Measurements from ENCODE around the gene ARSG. TPM values are rescaled to one million over a fixed set of nuclear protein-coding genes. Genes with fewer than 3 reads are reported as not detected.

The ARSG gene
- total and polyA plus RNA-seq, 2 experiments from 2014 or later, result 5.6 to 15.4 TPM

DNA sequence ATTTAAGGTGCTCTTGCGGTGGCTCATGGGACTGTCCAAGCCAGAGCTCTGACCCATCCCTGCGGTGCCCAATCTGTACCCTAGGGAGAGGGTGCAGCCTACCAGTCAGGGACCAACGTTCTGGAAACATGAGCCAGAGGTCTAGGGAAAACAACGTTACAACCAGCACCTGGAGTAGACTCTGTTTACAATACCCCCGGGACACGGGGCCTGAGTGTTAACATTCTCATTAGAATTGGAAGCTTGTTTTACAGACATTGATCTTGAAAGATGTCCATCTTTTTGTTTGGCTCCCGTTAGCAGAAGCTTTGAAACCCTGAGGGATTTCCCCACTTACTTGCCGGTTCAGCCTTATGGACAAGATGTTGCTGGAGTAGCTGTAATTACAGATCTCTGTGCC is 159.1 kb downstream of the ARSG start:
- H3K9me3 ChIP-seq (ENCODE audit: low read depth), result no peaks in the 10 kb centered on the region
- no peaks in the 10 kb centered on the region for H3K4me1 ChIP-seq (ENCODE audit: low read depth)
- no peak overlapping the region for H3K4me3 ChIP-seq
- TF ChIP-seq CTCF (IDR thresholded peaks at IDR 0.05; ENCODE audit: low read depth, low read length), result no peak
- DNase-seq (ENCODE audit: low read depth in 1 of 2, low spot score in 1 of 2), result no peak
- no peaks in the 10 kb centered on the region for H3K36me3 ChIP-seq
- H3K27me3 ChIP-seq, result no peaks in the 10 kb centered on the region
- no peak overlapping the region for H3K27ac ChIP-seq

DNA sequence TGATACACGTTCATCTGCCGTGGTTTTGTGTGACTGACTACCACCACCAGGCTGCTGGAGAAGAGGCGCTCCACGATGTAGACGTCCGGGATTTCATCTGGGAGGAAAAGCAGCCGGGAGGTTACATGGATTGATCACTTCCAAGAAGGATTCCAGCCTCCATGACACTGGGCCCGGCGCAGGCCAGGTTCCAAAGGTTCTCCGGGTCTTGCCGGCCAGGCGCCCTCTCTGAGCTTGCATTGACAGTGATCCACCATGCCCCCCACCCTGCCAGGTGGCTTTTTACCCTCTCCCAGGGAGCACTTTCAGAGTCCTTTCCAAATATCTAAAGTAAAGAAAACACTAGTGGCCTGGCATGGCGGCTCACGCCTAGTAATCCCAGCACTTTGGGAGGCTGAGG is 159.5 kb downstream of the ARSG start:
- no peaks in the 10 kb centered on the region for H3K36me3 ChIP-seq
- H3K4me1 ChIP-seq (ENCODE audit: low read depth), result no peaks in the 10 kb centered on the region
- no peak for TF ChIP-seq CTCF (IDR thresholded peaks at IDR 0.05; ENCODE audit: low read depth, low read length)
- H3K4me3 ChIP-seq, result no peak overlapping the region
- no peak overlapping the region for H3K27ac ChIP-seq
- no peaks in the 10 kb centered on the region for H3K9me3 ChIP-seq (ENCODE audit: low read depth)
- no peaks in the 10 kb centered on the region for H3K27me3 ChIP-seq
- no peak for DNase-seq (ENCODE audit: low read depth in 1 of 2, low spot score in 1 of 2)

GRCh38 chr17:68451670-68452354 is 160.5 kb downstream of the ARSG start:
- Histone ChIP-seq H3K36me3 (no peaks in the 10 kb centered on the region), H3K9me3 (ENCODE audit: low read depth) (no peaks in the 10 kb centered on the region), H3K4me3 (no peak overlapping the region), H3K27ac (no peak overlapping the region), H3K27me3 (no peaks in the 10 kb centered on the region), H3K4me1 (ENCODE audit: low read depth) (no peaks in the 10 kb centered on the region)
- no peak for TF ChIP-seq CTCF (IDR thresholded peaks at IDR 0.05; ENCODE audit: low read depth, low read length)
- DNase-seq (ENCODE audit: low read depth in 1 of 2, low spot score in 1 of 2), result no peak

- no peak for DNase-seq (ENCODE audit: low read depth in 1 of 2, low spot score in 1 of 2)
- no peak for TF ChIP-seq CTCF (IDR thresholded peaks at IDR 0.05; ENCODE audit: low read depth, low read length)
- Histone ChIP-seq H3K27me3 (no peaks in the 10 kb centered on the region), H3K36me3 (no peaks in the 10 kb centered on the region), H3K27ac (no peak overlapping the region), H3K4me1 (ENCODE audit: low read depth) (no peaks in the 10 kb centered on the region), H3K9me3 (ENCODE audit: low read depth) (no peaks in the 10 kb centered on the region), H3K4me3 (no peak overlapping the region)
Measured at GRCh38 chr17:68452724-68453290, 161.5 kb downstream of the ARSG start.

- no peak overlapping the region for H3K27ac ChIP-seq
- peaks cover 5% of the 10 kb centered on the region for H3K4me1 ChIP-seq (ENCODE audit: low read depth)
- H3K4me3 ChIP-seq, result no peak overlapping the region
- DNase-seq (ENCODE audit: low read depth in 1 of 2, low spot score in 1 of 2), result no peak
- no peaks in the 10 kb centered on the region for H3K9me3 ChIP-seq (ENCODE audit: low read depth)
- H3K36me3 ChIP-seq, result no peaks in the 10 kb centered on the region
- TF ChIP-seq CTCF (IDR thresholded peaks at IDR 0.05; ENCODE audit: low read depth, low read length), result no peak
- no peaks in the 10 kb centered on the region for H3K27me3 ChIP-seq
Measured at GRCh38 chr17:68453991-68454665, 162.8 kb downstream of the ARSG start.
